Measurements from ENCODE around the gene MARCHF10. TPM values are rescaled to one million over a fixed set of nuclear protein-coding genes. Genes with fewer than 3 reads are reported as not detected.

MARCHF10 gene
- total RNA-seq, 2 experiments from 2014 or later = not detected

GRCh38 chr17:62661337-62661736 is 146.8 kb downstream of the MARCHF10 start:
- no peak for ATAC-seq
- CTCF ChIA-PET = no interaction called here

GRCh38 chr17:62660629-62661118 is 147.4 kb downstream of the MARCHF10 start:
- H3K9me3 Mint-ChIP-seq (ENCODE audit: insufficient read depth) = peaks cover 10% of the 10 kb centered on the region
- H3K4me1 Mint-ChIP-seq (ENCODE audit: low read depth) = no peaks in the 10 kb centered on the region
- peaks cover 2% of the 10 kb centered on the region for H3K36me3 Mint-ChIP-seq (ENCODE audit: low read depth)
- H3K27me3 Mint-ChIP-seq (ENCODE audit: low read depth) = peaks cover 34% of the 10 kb centered on the region
- ChIA-PET CTCF (interaction anchor here (1.2 kb wide), 1 partner anchor 11 kb away, joined by 6 read pairs; no protein-coding TSS in a partner anchor), POLR2A (no interaction called here)
- no peak overlapping the region for H3K27ac Mint-ChIP-seq
- ATAC-seq (no peak), DNase-seq (no peak)
- no peak overlapping the region for H3K4me3 Mint-ChIP-seq

More at GRCh38 chr17:62661337-62661736, 146.8 kb downstream of the MARCHF10 start:
- DNase-seq = no peak
- Mint-ChIP-seq H3K9me3 (ENCODE audit: insufficient read depth) (peaks cover 10% of the 10 kb centered on the region), H3K36me3 (ENCODE audit: low read depth) (peaks cover 2% of the 10 kb centered on the region), H3K27me3 (ENCODE audit: low read depth) (peaks cover 31% of the 10 kb centered on the region), H3K27ac (no peak overlapping the region), H3K4me1 (ENCODE audit: low read depth) (no peaks in the 10 kb centered on the region), H3K4me3 (no peak overlapping the region)
- POLR2A ChIA-PET = no interaction called here

- Mint-ChIP-seq H3K4me3 (no peak overlapping the region), H3K27ac (no peak overlapping the region), H3K9me3 (ENCODE audit: insufficient read depth) (peaks cover 10% of the 10 kb centered on the region), H3K4me1 (ENCODE audit: low read depth) (peaks cover 9% of the 10 kb centered on the region), H3K36me3 (ENCODE audit: low read depth) (peaks cover 2% of the 10 kb centered on the region), H3K27me3 (ENCODE audit: low read depth) (peaks cover 41% of the 10 kb centered on the region)
- POLR2A ChIA-PET = no interaction called here
- CTCF ChIA-PET = no interaction called here
- ATAC-seq = no peak
- DNase-seq = no peak
Observed at GRCh38 chr17:62658136-62658920, 149.8 kb downstream of the MARCHF10 start.

- no peak overlapping the region for H3K4me3 Mint-ChIP-seq
- CTCF ChIA-PET = no interaction called here
- peaks cover 42% of the 10 kb centered on the region for H3K27me3 Mint-ChIP-seq (ENCODE audit: low read depth)
- POLR2A ChIA-PET = no interaction called here
- no peak overlapping the region for H3K27ac Mint-ChIP-seq
- peaks cover 15% of the 10 kb centered on the region for H3K4me1 Mint-ChIP-seq (ENCODE audit: low read depth)
- H3K36me3 Mint-ChIP-seq (ENCODE audit: low read depth) = peaks cover 2% of the 10 kb centered on the region
- peaks cover 10% of the 10 kb centered on the region for H3K9me3 Mint-ChIP-seq (ENCODE audit: insufficient read depth)
- DNase-seq (no peak), ATAC-seq (no peak)
Observed at GRCh38 chr17:62657690-62658089, 150.4 kb downstream of the MARCHF10 start.

GRCh38 chr17:62657145-62657665 is 150.9 kb downstream of the MARCHF10 start:
- POLR2A ChIA-PET = no interaction called here
- Mint-ChIP-seq H3K36me3 (ENCODE audit: low read depth) (peaks cover 2% of the 10 kb centered on the region), H3K4me1 (ENCODE audit: low read depth) (peaks cover 20% of the 10 kb centered on the region), H3K27ac (no peak overlapping the region), H3K9me3 (ENCODE audit: insufficient read depth) (peaks cover 10% of the 10 kb centered on the region), H3K27me3 (ENCODE audit: low read depth) (peaks cover 43% of the 10 kb centered on the region), H3K4me3 (no peak overlapping the region)
- CTCF ChIA-PET = no interaction called here
- no peak for DNase-seq
- ATAC-seq = no peak

- peaks cover 48% of the 10 kb centered on the region for H3K27me3 Mint-ChIP-seq (ENCODE audit: low read depth)
- CTCF ChIA-PET = no interaction called here
- H3K9me3 Mint-ChIP-seq (ENCODE audit: insufficient read depth) = peaks cover 9% of the 10 kb centered on the region
- POLR2A ChIA-PET = no interaction called here
- no peak for DNase-seq
- H3K4me1 Mint-ChIP-seq (ENCODE audit: low read depth) = peaks cover 25% of the 10 kb centered on the region
- no peak overlapping the region for H3K4me3 Mint-ChIP-seq
- no peak for ATAC-seq
- peaks cover 2% of the 10 kb centered on the region for H3K36me3 Mint-ChIP-seq (ENCODE audit: low read depth)
- H3K27ac Mint-ChIP-seq = no peak overlapping the region
Observed at GRCh38 chr17:62656446-62656845, 151.7 kb downstream of the MARCHF10 start.

GRCh38 chr17:62655656-62656055 is 152.5 kb downstream of the MARCHF10 start:
- H3K27me3 Mint-ChIP-seq (ENCODE audit: low read depth) = peaks cover 43% of the 10 kb centered on the region
- H3K4me3 Mint-ChIP-seq = no peak overlapping the region
- ATAC-seq (no peak), DNase-seq (no peak)
- CTCF ChIA-PET = no interaction called here
- H3K27ac Mint-ChIP-seq = no peak overlapping the region
- H3K36me3 Mint-ChIP-seq (ENCODE audit: low read depth) = peaks cover 2% of the 10 kb centered on the region
- peaks cover 2% of the 10 kb centered on the region for H3K9me3 Mint-ChIP-seq (ENCODE audit: insufficient read depth)
- peaks cover 25% of the 10 kb centered on the region for H3K4me1 Mint-ChIP-seq (ENCODE audit: low read depth)
- POLR2A ChIA-PET = no interaction called here

- no peak for DNase-seq
- Mint-ChIP-seq H3K9me3 (ENCODE audit: insufficient read depth) (no peaks in the 10 kb centered on the region), H3K27me3 (ENCODE audit: low read depth) (peaks cover 45% of the 10 kb centered on the region), H3K36me3 (ENCODE audit: low read depth) (no peaks in the 10 kb centered on the region), H3K27ac (peak overlapping the region; percentile 60), H3K4me3 (peak overlapping the region; percentile 73), H3K4me1 (ENCODE audit: low read depth) (peaks cover 25% of the 10 kb centered on the region)
- CTCF ChIA-PET = no interaction called here
- no peak for ATAC-seq
- POLR2A ChIA-PET = interaction anchor here (1.0 kb wide), 1 partner anchor 52 kb away, joined by 3 read pairs; no protein-coding TSS in a partner anchor
Observed at GRCh38 chr17:62653826-62654761, 154.0 kb downstream of the MARCHF10 start.

GRCh38 chr17:62653002-62653825 is 154.9 kb downstream of the MARCHF10 start:
- Mint-ChIP-seq H3K27ac (peak overlapping the region; percentile 60), H3K4me3 (peak overlapping the region; percentile 73), H3K4me1 (ENCODE audit: low read depth) (peaks cover 25% of the 10 kb centered on the region), H3K36me3 (ENCODE audit: low read depth) (no peaks in the 10 kb centered on the region), H3K9me3 (ENCODE audit: insufficient read depth) (no peaks in the 10 kb centered on the region), H3K27me3 (ENCODE audit: low read depth) (peaks cover 43% of the 10 kb centered on the region)
- DNase-seq = peak; percentile 72
- peak; percentile 91 for ATAC-seq
- ChIA-PET POLR2A (interaction anchor here (1.0 kb wide), 1 partner anchor 51 kb away, joined by 3 read pairs; no protein-coding TSS in a partner anchor), CTCF (no interaction called here)

GRCh38 chr17:62652251-62653001 is 155.7 kb downstream of the MARCHF10 start:
- ATAC-seq (no peak), DNase-seq (peak; percentile 44)
- Mint-ChIP-seq H3K27me3 (ENCODE audit: low read depth) (peaks cover 44% of the 10 kb centered on the region), H3K36me3 (ENCODE audit: low read depth) (no peaks in the 10 kb centered on the region), H3K4me3 (peak overlapping the region; percentile 73), H3K9me3 (ENCODE audit: insufficient read depth) (no peaks in the 10 kb centered on the region), H3K27ac (no peak overlapping the region), H3K4me1 (ENCODE audit: low read depth) (peaks cover 25% of the 10 kb centered on the region)
- ChIA-PET POLR2A (no interaction called here), CTCF (no interaction called here)
